NCI-H128 (cell line): ENCODE results near the gene SPTLC2.
"Not testable (repeated sequence)": the region's sequence is repeated elsewhere in the genome, so short reads cannot be mapped to it uniquely, and the experiment has no call there.

Experiments
- DNase-seq: peaks from one replicate; lab custom pipeline; 2025; ENCODE audit not compliant: unreplicated experiment; lab: John Stamatoyannopoulos, UW

SPTLC2 gene

GRCh38 chr14:77616454-77617229, at the start of gene SPTLC2:
TSS of gene SPTLC2 (minus strand) at chr14:77616637. CDS start at chr14:77616579, 58 bp downstream.
- DNase-seq = peak; percentile 96

GRCh38 chr14:77663293-77663692, 46.9 kb upstream of the SPTLC2 start:
- no peak for DNase-seq

GRCh38 chr14:77661562-77661961, 45.1 kb upstream of the SPTLC2 start:
- DNase-seq = not testable (repeated sequence)

- DNase-seq = peak; percentile 68
These were observed 44.3 kb upstream of the SPTLC2 start for GRCh38 chr14:77660754-77661153.

- DNase-seq = no peak
These were observed 43.4 kb upstream of the SPTLC2 start for GRCh38 chr14:77659831-77660230.

GRCh38 chr14:77657280-77657679, 40.8 kb upstream of the SPTLC2 start:
- no peak for DNase-seq

GRCh38 chr14:77654001-77654441, 37.6 kb upstream of the SPTLC2 start:
- DNase-seq = no peak

- DNase-seq = no peak
These were observed 32.9 kb upstream of the SPTLC2 start for GRCh38 chr14:77649326-77649725.

GRCh38 chr14:77648520-77649200, 32.2 kb upstream of the SPTLC2 start:
- no peak for DNase-seq

- DNase-seq = no peak
These were observed 31.4 kb upstream of the SPTLC2 start for GRCh38 chr14:77647853-77648252.

- DNase-seq = no peak
These were observed 30.5 kb upstream of the SPTLC2 start for GRCh38 chr14:77646907-77647306.

- no peak for DNase-seq
These were observed 29.2 kb upstream of the SPTLC2 start for GRCh38 chr14:77645520-77646230.

GRCh38 chr14:77642407-77642806, 26.0 kb upstream of the SPTLC2 start:
- DNase-seq = no peak

GRCh38 chr14:77641534-77642341, 25.3 kb upstream of the SPTLC2 start:
- DNase-seq = no peak

- DNase-seq = no peak
These were observed 24.5 kb upstream of the SPTLC2 start for GRCh38 chr14:77640756-77641533.

GRCh38 chr14:77638771-77639171, 22.3 kb upstream of the SPTLC2 start:
- DNase-seq = no peak

GRCh38 chr14:77635869-77636268, 19.4 kb upstream of the SPTLC2 start:
- DNase-seq = not testable (repeated sequence)

GRCh38 chr14:77635466-77635865, 19.0 kb upstream of the SPTLC2 start:
- DNase-seq = not testable (repeated sequence)

- DNase-seq = no peak
These were observed 13.7 kb upstream of the SPTLC2 start for GRCh38 chr14:77630111-77630510.

GRCh38 chr14:77625360-77625759, 8.9 kb upstream of the SPTLC2 start:
- no peak for DNase-seq
